Astrocyte of the hippocampus (primary cell): ENCODE measurements around the gene ECHS1.

Source experiments
- DNase-seq: peaks from one replicate; pipeline ENCODE4 v3.0.0; 2011; ENCODE audit warnings: low read depth, low spot score

The ECHS1 gene

GRCh38 chr10:133358162-133358924 lies 14.8 kb downstream of the ECHS1 start:
- no peak for DNase-seq

GRCh38 chr10:133357285-133358161 lies 15.6 kb downstream of the ECHS1 start, which contains the start of gene FUOM:
Gene FUOM (minus strand): TSS chr10:133358019. CDS start chr10:133358007, 12 bp downstream.
- peak; percentile 81 for DNase-seq

GRCh38 chr10:133356549-133357284 lies 16.4 kb downstream of the ECHS1 start:
- DNase-seq: no peak

- no peak for DNase-seq
These were observed 17.2 kb downstream of the ECHS1 start for GRCh38 chr10:133355991-133356390.

- DNase-seq: no peak
These were observed 17.9 kb downstream of the ECHS1 start for GRCh38 chr10:133355266-133355665.

- DNase-seq: no peak
These were observed 18.4 kb downstream of the ECHS1 start for GRCh38 chr10:133354672-133355240.

- no peak for DNase-seq
These were observed 19.1 kb downstream of the ECHS1 start for GRCh38 chr10:133353988-133354605.

GRCh38 chr10:133353202-133353959 lies 19.8 kb downstream of the ECHS1 start:
- DNase-seq: no peak

- DNase-seq: no peak
These were observed 21.5 kb downstream of the ECHS1 start for GRCh38 chr10:133351408-133352318.

- DNase-seq: no peak
These were observed 22.2 kb downstream of the ECHS1 start for GRCh38 chr10:133350950-133351329.

- no peak for DNase-seq
These were observed 22.7 kb downstream of the ECHS1 start for GRCh38 chr10:133350283-133350949.

GRCh38 chr10:133349577-133350011 lies 23.6 kb downstream of the ECHS1 start:
- no peak for DNase-seq

- no peak for DNase-seq
These were observed 24.0 kb downstream of the ECHS1 start for GRCh38 chr10:133349160-133349568.

- DNase-seq: no peak
These were observed 25.2 kb downstream of the ECHS1 start for GRCh38 chr10:133347710-133348517.

- no peak for DNase-seq
These were observed 26.7 kb downstream of the ECHS1 start for GRCh38 chr10:133346413-133346812.

GRCh38 chr10:133344236-133344635 lies 28.9 kb downstream of the ECHS1 start:
- no peak for DNase-seq

GRCh38 chr10:133343558-133343957 lies 29.6 kb downstream of the ECHS1 start:
- no peak for DNase-seq

- no peak for DNase-seq
These were observed 30.2 kb downstream of the ECHS1 start for GRCh38 chr10:133342942-133343341.
